CD8-positive, alpha-beta memory T cell (primary cell): ENCODE data around the gene SSTR1. TPM values are rescaled to one million over a fixed set of nuclear protein-coding genes. Genes with fewer than 3 reads are reported as not detected.

ENCODE experiments used
- CTCF ChIA-PET: fragments of 350-600 bp; sonication (Branson Sonifier 250); formaldehyde crosslinking; loops from one replicate; lab custom pipeline; 2021; ENCODE audit warnings: antibody characterized with exemption; lab: Charles Lee
- POLR2A ChIA-PET: fragments of 350-600 bp; sonication (Branson Sonifier 250); formaldehyde crosslinking; loops from one replicate; lab custom pipeline; 2021; ENCODE audit warnings: antibody characterized with exemption; lab: Charles Lee
- DNase-seq, 5 donors: peaks; one replicate each; pipeline versions ENCODE4 v3.0.0 to v3.0.0-alpha.2; 2020 to 2022; ENCODE audit warnings: mixed read lengths in 1 of 5
- H3K27ac ChIP-seq: one replicate; pipeline ENCODE4 v1.7.0; 2013; ENCODE audit warnings: low read depth, mild to moderate bottlenecking, low read length, moderate library complexity
- H3K27me3 ChIP-seq: 2 replicates; pipeline ENCODE4 v1.7.0; 2013; ENCODE audit warnings: low read length, mild to moderate bottlenecking; ENCODE audit not compliant: insufficient read depth, poor library complexity, severe bottlenecking
- H3K36me3 ChIP-seq: 2 replicates; pipeline ENCODE4 v1.7.0; 2013; ENCODE audit warnings: mild to moderate bottlenecking, low read length, moderate library complexity; ENCODE audit not compliant: insufficient read depth
- H3K4me1 ChIP-seq: 2 replicates; pipeline ENCODE4 v1.7.0; 2013; ENCODE audit warnings: mild to moderate bottlenecking, low read length, moderate library complexity; ENCODE audit not compliant: insufficient read depth
- H3K4me3 ChIP-seq: 2 replicates; pipeline ENCODE4 v1.7.0; 2013; ENCODE audit warnings: mild to moderate bottlenecking, low read length
- H3K9me3 ChIP-seq: 2 replicates; pipeline ENCODE4 v1.7.0; 2013; ENCODE audit warnings: mild to moderate bottlenecking, low read length
- H3K27ac Mint-ChIP-seq, 8 donors: one replicate each; pipeline ENCODE4 v1.8.0; 2020 to 2021; ENCODE audit warnings: mixed read lengths in 8 of 8, mild to moderate bottlenecking in 6 of 8, inconsistent platforms in 3 of 8, moderate library complexity in 3 of 8
- H3K27me3 Mint-ChIP-seq, 2 donors: one replicate each; pipeline ENCODE4 v1.8.0; 2020 to 2021; ENCODE audit warnings: mixed read lengths in 2 of 2, mild to moderate bottlenecking in 1 of 2, moderate library complexity in 1 of 2
- H3K36me3 Mint-ChIP-seq, 3 donors: one replicate each; pipeline ENCODE4 v1.8.0; 2020 to 2021; ENCODE audit warnings: mixed read lengths in 3 of 3, inconsistent platforms in 1 of 3, mild to moderate bottlenecking in 1 of 3
- H3K4me1 Mint-ChIP-seq, 3 donors: one replicate each; pipeline ENCODE4 v1.8.0; 2020 to 2021; ENCODE audit warnings: mixed read lengths in 3 of 3, inconsistent platforms in 1 of 3, mild to moderate bottlenecking in 1 of 3
- H3K4me3 Mint-ChIP-seq, 7 donors: one replicate each; pipeline ENCODE4 v1.8.0; 2020 to 2021; ENCODE audit warnings: mixed read lengths in 7 of 7, mild to moderate bottlenecking in 6 of 7, moderate library complexity in 4 of 7, inconsistent platforms in 2 of 7
- H3K9me3 Mint-ChIP-seq, 5 donors: one replicate each; pipeline ENCODE4 v1.8.0; 2020 to 2022; ENCODE audit warnings: mixed read lengths in 5 of 5, mild to moderate bottlenecking in 3 of 5, moderate library complexity in 2 of 5, inconsistent platforms in 1 of 5
- polyA plus RNA-seq: library from polyadenylated mRNA; unstranded; fragments of 300-500 nt; fragmentation: Illumina TruSeq; gene quantifications from one replicate; pipeline ENCODE4 v1.2.3, GENCODE V29; 2021
- total RNA-seq, 2 experiments: library from RNA; stranded (reverse); gene quantifications; one replicate each; pipeline ENCODE4 v1.2.3, GENCODE V29; 2021

The SSTR1 gene
- total and polyA plus RNA-seq, 3 experiments from 2014 or later = not detected

GRCh38 chr14:38198425-38198824, 9.3 kb upstream of the SSTR1 start:
- no peak overlapping the region for H3K4me3 Mint-ChIP-seq
- Histone ChIP-seq H3K27me3 (no peaks in the 10 kb centered on the region), H3K9me3 (no peaks in the 10 kb centered on the region), H3K36me3 (no peaks in the 10 kb centered on the region), H3K4me3 (no peak overlapping the region), H3K27ac (no peak overlapping the region), H3K4me1 (peaks cover 5% of the 10 kb centered on the region)
- peaks cover 0 to 1% of the 10 kb centered on the region in 2 donors for H3K27me3 Mint-ChIP-seq
- H3K36me3 Mint-ChIP-seq = no peaks in the 10 kb centered on the region
- no peak for DNase-seq
- H3K9me3 Mint-ChIP-seq = no peaks in the 10 kb centered on the region
- H3K4me1 Mint-ChIP-seq = peaks cover 5 to 7% (median 6%) of the 10 kb centered on the region in 3 donors
- ChIA-PET CTCF (interaction anchor here (1.4 to 1.5 kb wide), 2 partner anchors 9 to 212 kb away, joined by 4 to 5 read pairs; no protein-coding TSS in a partner anchor), POLR2A (no interaction called here)
- no peak overlapping the region for H3K27ac Mint-ChIP-seq

- Mint-ChIP-seq H3K4me1 (peaks cover 5 to 7% (median 6%) of the 10 kb centered on the region in 3 donors), H3K4me3 (no peak overlapping the region), H3K27me3 (peaks cover 0 to 1% of the 10 kb centered on the region in 2 donors), H3K27ac (no peak overlapping the region), H3K36me3 (no peaks in the 10 kb centered on the region), H3K9me3 (no peaks in the 10 kb centered on the region)
- H3K36me3 ChIP-seq = no peaks in the 10 kb centered on the region
- DNase-seq = no peak
- POLR2A ChIA-PET = no interaction called here
- H3K27me3 ChIP-seq = no peaks in the 10 kb centered on the region
- no peaks in the 10 kb centered on the region for H3K9me3 ChIP-seq
- H3K4me3 ChIP-seq = no peak overlapping the region
- CTCF ChIA-PET = interaction anchor here (1.5 kb wide), 1 partner anchor 213 kb away, joined by 5 read pairs; no protein-coding TSS in a partner anchor
- peaks cover 5% of the 10 kb centered on the region for H3K4me1 ChIP-seq
- H3K27ac ChIP-seq = no peak overlapping the region
Measured at GRCh38 chr14:38199076-38199475, 8.6 kb upstream of the SSTR1 start.

- H3K9me3 Mint-ChIP-seq = no peaks in the 10 kb centered on the region
- H3K27me3 Mint-ChIP-seq = peaks cover 0 to 1% of the 10 kb centered on the region in 2 donors
Measured at GRCh38 chr14:38199739-38200138, 8.0 kb upstream of the SSTR1 start.

GRCh38 chr14:38201137-38201828, 6.4 kb upstream of the SSTR1 start:
- H3K27me3 Mint-ChIP-seq = peaks cover 3 to 7% of the 10 kb centered on the region in 2 donors
- H3K9me3 Mint-ChIP-seq = peaks cover 0 to 3% (median 0%) of the 10 kb centered on the region in 5 donors
- POLR2A ChIA-PET = no interaction called here
- H3K27ac ChIP-seq = no peak overlapping the region
- H3K4me3 ChIP-seq = no peak overlapping the region
- H3K4me1 ChIP-seq = peaks cover 5% of the 10 kb centered on the region
- no peak for DNase-seq
- H3K9me3 ChIP-seq = no peaks in the 10 kb centered on the region
- H3K36me3 ChIP-seq = no peaks in the 10 kb centered on the region
- no peaks in the 10 kb centered on the region for H3K27me3 ChIP-seq
- no peaks in the 10 kb centered on the region for H3K36me3 Mint-ChIP-seq
- CTCF ChIA-PET = no interaction called here
- H3K27ac Mint-ChIP-seq = no peak overlapping the region
- no peak overlapping the region for H3K4me3 Mint-ChIP-seq
- H3K4me1 Mint-ChIP-seq = peaks cover 5 to 7% (median 6%) of the 10 kb centered on the region in 3 donors

More at GRCh38 chr14:38199739-38200138, 8.0 kb upstream of the SSTR1 start:
- no peak for DNase-seq
- peaks cover 5 to 7% (median 6%) of the 10 kb centered on the region in 3 donors for H3K4me1 Mint-ChIP-seq
- Histone ChIP-seq H3K4me3 (no peak overlapping the region), H3K27ac (no peak overlapping the region), H3K9me3 (no peaks in the 10 kb centered on the region), H3K4me1 (peaks cover 5% of the 10 kb centered on the region), H3K27me3 (no peaks in the 10 kb centered on the region), H3K36me3 (no peaks in the 10 kb centered on the region)
- no peaks in the 10 kb centered on the region for H3K36me3 Mint-ChIP-seq
- ChIA-PET CTCF (no interaction called here), POLR2A (no interaction called here)
- no peak overlapping the region for H3K27ac Mint-ChIP-seq
- H3K4me3 Mint-ChIP-seq = no peak overlapping the region

- H3K4me1 ChIP-seq = no peaks in the 10 kb centered on the region
- Mint-ChIP-seq H3K36me3 (no peaks in the 10 kb centered on the region), H3K4me1 (peaks cover 0 to 4% (median 3%) of the 10 kb centered on the region in 3 donors), H3K9me3 (peaks cover 0 to 5% (median 0%) of the 10 kb centered on the region in 5 donors), H3K27me3 (peaks cover 13 to 19% of the 10 kb centered on the region in 2 donors), H3K4me3 (no peak overlapping the region), H3K27ac (no peak overlapping the region)
- H3K36me3 ChIP-seq = no peaks in the 10 kb centered on the region
- POLR2A ChIA-PET = no interaction called here
- CTCF ChIA-PET = no interaction called here
- no peak for DNase-seq
- no peak overlapping the region for H3K4me3 ChIP-seq
- no peaks in the 10 kb centered on the region for H3K9me3 ChIP-seq
- H3K27ac ChIP-seq = no peak overlapping the region
- peaks cover 4% of the 10 kb centered on the region for H3K27me3 ChIP-seq
Measured at GRCh38 chr14:38202444-38203191, 5.1 kb upstream of the SSTR1 start.

- Mint-ChIP-seq H3K27me3 (peaks cover 23 to 31% of the 10 kb centered on the region in 2 donors), H3K4me1 (peaks cover 8 to 15% (median 14%) of the 10 kb centered on the region in 3 donors), H3K27ac (no peak overlapping the region), H3K4me3 (no peak overlapping the region), H3K36me3 (no peaks in the 10 kb centered on the region), H3K9me3 (peaks cover 0 to 5% (median 3%) of the 10 kb centered on the region in 5 donors)
- H3K4me3 ChIP-seq = no peak overlapping the region
- H3K27me3 ChIP-seq = peaks cover 16% of the 10 kb centered on the region
- CTCF ChIA-PET = no interaction called here
- DNase-seq = no peak
- no peaks in the 10 kb centered on the region for H3K9me3 ChIP-seq
- no peaks in the 10 kb centered on the region for H3K36me3 ChIP-seq
- no peaks in the 10 kb centered on the region for H3K4me1 ChIP-seq
- no peak overlapping the region for H3K27ac ChIP-seq
- POLR2A ChIA-PET = no interaction called here
Measured at GRCh38 chr14:38203929-38204718, 3.6 kb upstream of the SSTR1 start.

- Histone ChIP-seq H3K9me3 (no peaks in the 10 kb centered on the region), H3K4me3 (no peak overlapping the region), H3K27ac (no peak overlapping the region), H3K36me3 (no peaks in the 10 kb centered on the region), H3K4me1 (no peaks in the 10 kb centered on the region), H3K27me3 (peaks cover 18% of the 10 kb centered on the region)
- no peak for DNase-seq
- ChIA-PET CTCF (interaction anchor here (1.5 kb wide), 1 partner anchor 219 kb away, joined by 3 read pairs; no protein-coding TSS in a partner anchor), POLR2A (no interaction called here)
- Mint-ChIP-seq H3K9me3 (peaks cover 0 to 5% (median 3%) of the 10 kb centered on the region in 5 donors), H3K4me1 (peaks cover 11 to 19% (median 18%) of the 10 kb centered on the region in 3 donors), H3K27me3 (peaks cover 24 to 35% of the 10 kb centered on the region in 2 donors), H3K36me3 (no peaks in the 10 kb centered on the region), H3K27ac (no peak overlapping the region), H3K4me3 (no peak overlapping the region)
Measured at GRCh38 chr14:38204719-38205115, 3.0 kb upstream of the SSTR1 start.
